HEK293 (cell line): ENCODE measurements around the gene UPP2.

Experiments used
- CTCF ChIA-PET: fragments of 350-600 bp; formaldehyde crosslinking; extraction: SDS; loops from one replicate; lab custom pipeline; 2021; ENCODE audit warnings: antibody characterized with exemption; lab: Yijun Ruan, JAX
- POLR2A ChIA-PET: fragments of 300-600 bp; formaldehyde crosslinking; extraction: SDS; loops from one replicate; lab custom pipeline; 2020; ENCODE audit warnings: antibody characterized with exemption, inconsistent platforms; lab: Yijun Ruan, JAX
- H3K27ac ChIP-seq: fragments of 200-500 bp; sonication (Bioruptor generic); 2 replicates; pipeline ENCODE4 v1.5.1; 2014; ENCODE audit warnings: low read depth, low read length, control low read depth, inconsistent platforms; ENCODE audit errors: extremely low read depth
- H3K36me3 ChIP-seq, 2 experiments: fragments of 200-500 bp in 1 of 2; sonication (Bioruptor generic) in 1 of 2; 1 replicate in 1 of 2; 2 replicates in 1 of 2; pipeline ENCODE4 v1.5.1; 2014 to 2017; ENCODE audit warnings: inconsistent platforms in 2 of 2, low read length in 2 of 2; ENCODE audit not compliant: control insufficient read depth in 2 of 2, insufficient read depth in 1 of 2
- H3K4me1 ChIP-seq: fragments of 200-500 bp; sonication (Bioruptor generic); 2 replicates; pipeline ENCODE4 v1.5.1; 2014; ENCODE audit warnings: mild to moderate bottlenecking, low read length, inconsistent platforms; ENCODE audit not compliant: control insufficient read depth, insufficient read depth
- H3K4me3 ChIP-seq: 2 replicates; pipeline ENCODE4 v1.5.1; 2011; ENCODE audit warnings: low read depth, mild to moderate bottlenecking, control low read depth, low read length, moderate library complexity
- H3K9me3 ChIP-seq: fragments of 200-500 bp; sonication (Bioruptor generic); 2 replicates; pipeline ENCODE4 v1.5.1; 2014; ENCODE audit warnings: low read depth, low read length, inconsistent platforms; ENCODE audit not compliant: control insufficient read depth, insufficient read depth
- ATF2 ChIP-seq: fragments of 450-650 bp; formaldehyde crosslinking; IDR thresholded peaks from 2 replicates; pipeline ENCODE4 v1.5.1; 2016; ENCODE audit warnings: missing biosample characterization, missing genetic modification characterization, low read depth
- PRDM4 ChIP-seq: fragments of 450-650 bp; formaldehyde crosslinking; IDR thresholded peaks from 2 replicates; pipeline ENCODE4 v1.5.1; 2017; ENCODE audit warnings: missing biosample characterization, missing genetic modification characterization
- REPIN1 ChIP-seq: fragments of 450-650 bp; formaldehyde crosslinking; IDR thresholded peaks from 2 replicates; pipeline ENCODE4 v1.5.1; 2017; ENCODE audit warnings: missing biosample characterization, missing genetic modification characterization, low read depth
- TSHZ1 ChIP-seq: fragments of 450-650 bp; formaldehyde crosslinking; IDR thresholded peaks from 2 replicates; pipeline ENCODE4 v1.5.1; 2016; ENCODE audit warnings: missing biosample characterization, missing genetic modification characterization, borderline replicate concordance
- ZBTB21 ChIP-seq: fragments of 450-650 bp; formaldehyde crosslinking; IDR thresholded peaks from 2 replicates; pipeline ENCODE4 v1.5.1; 2017; ENCODE audit warnings: missing biosample characterization, missing genetic modification characterization
- ZNF121 ChIP-seq: fragments of 450-650 bp; formaldehyde crosslinking; IDR thresholded peaks from 2 replicates; pipeline ENCODE4 v1.5.1; 2016; ENCODE audit warnings: missing biosample characterization, missing genetic modification characterization
- ZNF148 ChIP-seq: fragments of 450-650 bp; formaldehyde crosslinking; IDR thresholded peaks from 2 replicates; pipeline ENCODE4 v1.5.0; 2017; ENCODE audit warnings: missing biosample characterization, missing genetic modification characterization, borderline replicate concordance
- ZNF175 ChIP-seq: fragments of 450-650 bp; formaldehyde crosslinking; IDR thresholded peaks from 2 replicates; pipeline ENCODE4 v1.5.1; 2016; ENCODE audit warnings: missing biosample characterization, missing genetic modification characterization
- ZNF292 ChIP-seq: fragments of 450-650 bp; formaldehyde crosslinking; IDR thresholded peaks from 2 replicates; pipeline ENCODE4 v1.5.1; 2016; ENCODE audit warnings: low read depth, missing biosample characterization, missing genetic modification characterization, borderline replicate concordance
- ZNF404 ChIP-seq: fragments of 450-650 bp; formaldehyde crosslinking; IDR thresholded peaks from 2 replicates; pipeline ENCODE4 v1.5.1; 2017; ENCODE audit warnings: missing biosample characterization, missing genetic modification characterization
- ZNF473 ChIP-seq: fragments of 450-650 bp; formaldehyde crosslinking; IDR thresholded peaks from 2 replicates; pipeline ENCODE4 v1.5.1; 2017; ENCODE audit warnings: missing biosample characterization, missing genetic modification characterization
- ZNF513 ChIP-seq: fragments of 450-650 bp; IDR thresholded peaks from 2 replicates; pipeline ENCODE4 v1.5.1; 2018; ENCODE audit warnings: missing biosample characterization, missing genetic modification characterization
- ZNF514 ChIP-seq: fragments of 450-650 bp; formaldehyde crosslinking; IDR thresholded peaks from 2 replicates; pipeline ENCODE4 v1.5.1; 2016; ENCODE audit warnings: missing biosample characterization, missing genetic modification characterization
- ZNF530 ChIP-seq: fragments of 450-650 bp; formaldehyde crosslinking; IDR thresholded peaks from 2 replicates; pipeline ENCODE4 v1.5.1; 2016; ENCODE audit warnings: low read depth, missing biosample characterization, missing genetic modification characterization
- ZNF660 ChIP-seq: fragments of 450-650 bp; IDR thresholded peaks from 2 replicates; pipeline ENCODE4 v1.5.1; 2018; ENCODE audit warnings: missing biosample characterization, mild to moderate bottlenecking, missing genetic modification characterization
- ZNF704 ChIP-seq: fragments of 450-650 bp; formaldehyde crosslinking; IDR thresholded peaks from 2 replicates; pipeline ENCODE4 v1.5.1; 2016; ENCODE audit warnings: missing biosample characterization, missing genetic modification characterization
- ZNF791 ChIP-seq: fragments of 450-650 bp; formaldehyde crosslinking; IDR thresholded peaks from 2 replicates; pipeline ENCODE4 v1.5.1; 2016; ENCODE audit warnings: missing biosample characterization, missing genetic modification characterization
- ZNF837 ChIP-seq: fragments of 450-650 bp; formaldehyde crosslinking; IDR thresholded peaks from 2 replicates; pipeline ENCODE4 v1.5.1; 2016; ENCODE audit warnings: missing biosample characterization, missing genetic modification characterization
- ZSCAN23 ChIP-seq: fragments of 450-650 bp; formaldehyde crosslinking; IDR thresholded peaks from 2 replicates; pipeline ENCODE4 v1.5.1; 2016; ENCODE audit warnings: missing biosample characterization, missing genetic modification characterization

The UPP2 gene

GRCh38 chr2:158124896-158125295 lies 23.2 kb downstream of the UPP2 start:
- Histone ChIP-seq H3K27ac (no peak overlapping the region), H3K4me1 (no peaks in the 10 kb centered on the region), H3K4me3 (no peak overlapping the region), H3K9me3 (no peaks in the 10 kb centered on the region), H3K36me3 (no peaks in the 10 kb centered on the region)
- no peak for TF ChIP-seq ZNF404 (tag by site-specific recombination)
- no peak for TF ChIP-seq ZNF148
- TF ChIP-seq ZNF121 (tag by site-specific recombination), result no peak
- TF ChIP-seq ZNF530 (tag by site-specific recombination), result no peak
- TF ChIP-seq ZNF513 (tag by site-specific recombination), result no peak
- no peak for TF ChIP-seq ZBTB21 (tag by site-specific recombination)
- no peak for TF ChIP-seq ZSCAN23 (tag by site-specific recombination)
- no peak for TF ChIP-seq ZNF514 (tag by site-specific recombination)
- no peak for TF ChIP-seq ZNF660 (tag by site-specific recombination)
- no peak for TF ChIP-seq ZNF704 (tag by site-specific recombination)
- TF ChIP-seq ATF2 (tag by site-specific recombination), result no peak
- no peak for TF ChIP-seq PRDM4 (tag by site-specific recombination)
- TF ChIP-seq ZNF473 (tag by site-specific recombination), result no peak
- TF ChIP-seq ZNF292 (tag by site-specific recombination), result no peak
- TF ChIP-seq TSHZ1, result no peak
- TF ChIP-seq REPIN1 (tag by site-specific recombination), result no peak
- no peak for TF ChIP-seq ZNF175 (tag by site-specific recombination)
- no peak for TF ChIP-seq ZNF791 (tag by site-specific recombination)
- TF ChIP-seq ZNF837, result no peak
- ChIA-PET POLR2A (no interaction called here), CTCF (no interaction called here)
